GM18507 (cell line): ENCODE measurements around the gene SOX30.
A peak's percentile ranks its signal among the peaks of the same experiment; 100 is the strongest.

Experiments used
- DNase-seq: peaks from one replicate; pipeline ENCODE4 v3.0.0; 2011; ENCODE audit warnings: low read depth; ENCODE audit not compliant: insufficient read length; ENCODE audit errors: extremely low spot score
- FAIRE-seq: peaks from 2 replicates; lab custom pipeline; 2011; peaks lifted over from hg19 to GRCh38; lab: Jason Lieb, UNC

Gene SOX30

GRCh38 chr5:157582731-157583620 is 69.3 kb downstream of the SOX30 start:
- no peak for DNase-seq
- peak; percentile 42 for FAIRE-seq

- FAIRE-seq (no peak), DNase-seq (no peak)
Observed at GRCh38 chr5:157581901-157582300, 70.3 kb downstream of the SOX30 start.

- DNase-seq (no peak), FAIRE-seq (no peak)
Observed at GRCh38 chr5:157578079-157578780, 74.0 kb downstream of the SOX30 start.

GRCh38 chr5:157576678-157577077 is 75.6 kb downstream of the SOX30 start:
- DNase-seq: no peak
- no peak for FAIRE-seq
